Stimulated activated CD4-positive, alpha-beta T cell treated with anti-CD3 and anti-CD28 coated beads, Interleukin-2, amount 100 ng/mL, for 4 hours (primary cell): ENCODE results near the gene TBC1D22A.

Experiments used
- DNase-seq: peaks from one replicate; pipeline ENCODE4 v3.0.0-alpha.2; 2020; ENCODE audit warnings: low read depth

Gene TBC1D22A

GRCh38 chr22:46958191-46958590 lies 195.7 kb downstream of the TBC1D22A start:
- DNase-seq, result no peak

GRCh38 chr22:46958658-46959057 lies 196.2 kb downstream of the TBC1D22A start:
- no peak for DNase-seq

GRCh38 chr22:46959369-46959768 lies 196.9 kb downstream of the TBC1D22A start:
- DNase-seq, result no peak

GRCh38 chr22:46961591-46962295 lies 199.3 kb downstream of the TBC1D22A start:
- DNase-seq, result no peak

- no peak for DNase-seq
Observed at GRCh38 chr22:46962406-46962805, 200.0 kb downstream of the TBC1D22A start.

- DNase-seq, result no peak
Observed at GRCh38 chr22:46963672-46964545, 201.5 kb downstream of the TBC1D22A start.

- DNase-seq, result no peak
Observed at GRCh38 chr22:46964773-46965550, 202.5 kb downstream of the TBC1D22A start.

GRCh38 chr22:46965555-46966494 lies 203.4 kb downstream of the TBC1D22A start:
- DNase-seq, result no peak

- no peak for DNase-seq
Observed at GRCh38 chr22:46966495-46966845, 204.0 kb downstream of the TBC1D22A start.

GRCh38 chr22:46966846-46967245 lies 204.4 kb downstream of the TBC1D22A start:
- no peak for DNase-seq

- no peak for DNase-seq
Observed at GRCh38 chr22:46967445-46968358, 205.3 kb downstream of the TBC1D22A start.

GRCh38 chr22:46968359-46968740 lies 205.9 kb downstream of the TBC1D22A start:
- no peak for DNase-seq

GRCh38 chr22:46968848-46969247 lies 206.4 kb downstream of the TBC1D22A start:
- no peak for DNase-seq

GRCh38 chr22:46969491-46969890 lies 207.0 kb downstream of the TBC1D22A start:
- DNase-seq, result no peak

- DNase-seq, result no peak
Observed at GRCh38 chr22:46969961-46970360, 207.5 kb downstream of the TBC1D22A start.

- no peak for DNase-seq
Observed at GRCh38 chr22:46970411-46971098, 208.1 kb downstream of the TBC1D22A start.

- no peak for DNase-seq
Observed at GRCh38 chr22:46971099-46971763, 208.8 kb downstream of the TBC1D22A start.

GRCh38 chr22:46971764-46972125 lies 209.3 kb downstream of the TBC1D22A start:
- no peak for DNase-seq

GRCh38 chr22:46972256-46972655 lies 209.8 kb downstream of the TBC1D22A start:
- DNase-seq, result no peak
